Left lung (tissue), 10 donors: Measurements from ENCODE around the gene ARMC6. TPM values are rescaled to one million over a fixed set of nuclear protein-coding genes. Genes with fewer than 3 reads are reported as not detected.
"Not testable (repeated sequence)": the region's sequence is repeated elsewhere in the genome, so short reads cannot be mapped to it uniquely, and the experiment has no call there.

ENCODE experiments used
- ATAC-seq: fragments of 200-7000 bp; cut with Tn5 transposase; one replicate; pipeline ENCODE4 v1.9.1; 2020; ENCODE audit warnings: moderate library complexity
- DNase-seq, 4 donors: peaks; one replicate each; pipeline ENCODE4 v3.0.0-alpha.2; 2013 to 2020
- H3K27ac ChIP-seq, 2 donors: fragments of 200-600 bp; sonication (generic) in 1 of 2; one replicate each; pipeline versions ENCODE4 v1.5.0 to v1.8.0; 2020 to 2021
- H3K27me3 ChIP-seq, 2 donors: fragments of 200-600 bp; sonication (generic) in 1 of 2; one replicate each; pipeline versions ENCODE4 v1.5.0 to v1.8.0; 2020 to 2021
- H3K36me3 ChIP-seq, 2 donors: fragments of 200-600 bp; sonication (generic) in 1 of 2; one replicate each; pipeline versions ENCODE4 v1.5.0 to v1.8.0; 2020 to 2021
- H3K4me1 ChIP-seq, 2 donors: fragments of 200-600 bp; one replicate each; pipeline ENCODE4 v1.8.0; 2021
- H3K4me3 ChIP-seq, 2 donors: fragments of 200-600 bp; sonication (generic) in 1 of 2; one replicate each; pipeline versions ENCODE4 v1.5.0 to v1.8.0; 2020 to 2021; ENCODE audit warnings: mild to moderate bottlenecking in 1 of 2
- H3K9me3 ChIP-seq, 2 donors: fragments of 200-600 bp; sonication (generic) in 1 of 2; one replicate each; pipeline versions ENCODE4 v1.5.0 to v1.8.0; 2020 to 2021
- intact Hi-C, 2 donors: fragments of 100-400 bp; cut with DNase I; formaldehyde crosslinking; loops; one replicate each; pipeline versions ENCODE4 v1.11.2 to v1.14.2; 2022
- polyA plus RNA-seq, 6 donors: library from polyadenylated mRNA; unstranded; fragments of 120-200 nt; gene quantifications; one replicate each; pipeline ENCODE4 v1.2.1, GENCODE V29; 2013; ENCODE audit not compliant: insufficient read length in 6 of 6
- total RNA-seq, 2 donors: library from RNA; stranded (reverse); fragmentation: NEBNext Ultra II Directional; extraction: Animal tissue kit (Norgen Biotek cat#: 25700); gene quantifications; one replicate each; pipeline ENCODE4 v1.2.1, GENCODE V29; 2021
- TF ChIP-seq, protein P1 (sequence below), 2 donors: fragments of 200-600 bp; sonication (generic) in 1 of 2; IDR thresholded peaks; one replicate each; pipeline versions ENCODE4 v1.5.0 to v1.8.0; 2021; ENCODE audit warnings: antibody characterized with exemption in 2 of 2
- donor health status: DM: no; HTN: yes; CAD: no.
- donor health status: DM: no; HTN: no; CAD: no.

ARMC6 gene
- total and polyA plus RNA-seq, 8 donors, result 23.7 to 37.9 (median 34.0) TPM

DNA sequence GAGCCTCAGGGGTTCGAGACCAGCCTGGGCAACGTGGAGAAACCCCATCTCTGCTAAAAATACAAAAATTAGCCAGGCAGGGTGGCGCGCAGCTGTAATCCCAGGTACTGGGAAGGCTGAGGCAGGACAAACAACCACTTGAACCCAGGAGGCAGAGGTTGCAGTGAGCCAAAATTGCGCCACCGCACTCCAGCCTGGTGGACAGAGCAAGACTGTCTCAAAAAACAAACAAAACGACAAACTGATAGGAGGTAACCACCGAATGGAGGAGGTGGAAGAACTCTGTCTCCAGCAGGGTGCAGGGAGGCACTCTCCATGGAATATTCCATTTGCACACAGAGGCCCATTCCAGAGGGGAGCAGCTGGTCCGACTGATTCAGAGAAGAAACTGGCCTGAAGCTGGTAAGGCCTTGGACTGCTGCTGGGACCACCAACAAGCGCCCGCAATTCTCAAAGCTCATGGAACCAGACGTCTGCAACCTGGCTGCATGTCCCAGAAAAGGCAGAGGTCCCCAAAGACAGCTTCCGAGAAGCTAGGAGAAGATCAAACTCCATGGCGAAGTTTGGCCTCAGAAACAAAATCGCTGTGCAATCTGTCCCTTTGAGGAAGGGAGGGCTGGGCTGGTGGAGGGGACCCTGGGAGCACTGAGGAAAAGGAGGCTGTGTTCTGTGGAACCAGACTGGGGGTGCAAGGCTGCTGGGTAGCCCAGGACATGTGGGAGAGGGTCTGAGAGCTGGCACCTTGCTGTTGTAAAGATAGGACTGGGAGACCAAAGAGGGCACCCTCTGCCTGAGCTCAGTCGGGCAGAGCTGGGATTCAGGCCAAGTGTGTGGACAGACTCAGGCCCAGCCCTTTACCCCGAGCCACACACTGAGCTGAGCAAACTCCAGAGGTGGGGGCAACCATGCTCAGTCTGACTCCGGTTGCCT, 65.6 kb downstream of the ARMC6 start:
- intact Hi-C loops, result no loop called here
- TF ChIP-seq, protein P1, sequence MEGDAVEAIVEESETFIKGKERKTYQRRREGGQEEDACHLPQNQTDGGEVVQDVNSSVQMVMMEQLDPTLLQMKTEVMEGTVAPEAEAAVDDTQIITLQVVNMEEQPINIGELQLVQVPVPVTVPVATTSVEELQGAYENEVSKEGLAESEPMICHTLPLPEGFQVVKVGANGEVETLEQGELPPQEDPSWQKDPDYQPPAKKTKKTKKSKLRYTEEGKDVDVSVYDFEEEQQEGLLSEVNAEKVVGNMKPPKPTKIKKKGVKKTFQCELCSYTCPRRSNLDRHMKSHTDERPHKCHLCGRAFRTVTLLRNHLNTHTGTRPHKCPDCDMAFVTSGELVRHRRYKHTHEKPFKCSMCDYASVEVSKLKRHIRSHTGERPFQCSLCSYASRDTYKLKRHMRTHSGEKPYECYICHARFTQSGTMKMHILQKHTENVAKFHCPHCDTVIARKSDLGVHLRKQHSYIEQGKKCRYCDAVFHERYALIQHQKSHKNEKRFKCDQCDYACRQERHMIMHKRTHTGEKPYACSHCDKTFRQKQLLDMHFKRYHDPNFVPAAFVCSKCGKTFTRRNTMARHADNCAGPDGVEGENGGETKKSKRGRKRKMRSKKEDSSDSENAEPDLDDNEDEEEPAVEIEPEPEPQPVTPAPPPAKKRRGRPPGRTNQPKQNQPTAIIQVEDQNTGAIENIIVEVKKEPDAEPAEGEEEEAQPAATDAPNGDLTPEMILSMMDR (IDR thresholded peaks at IDR 0.05), result no peak
- Histone ChIP-seq H3K36me3 (peaks cover 0 to 19% of the 10 kb centered on the region in 2 donors), H3K9me3 (no peaks in the 10 kb centered on the region), H3K27me3 (no peaks in the 10 kb centered on the region), H3K4me1 (no peaks in the 10 kb centered on the region), H3K27ac (no peak overlapping the region), H3K4me3 (no peak overlapping the region)
- ATAC-seq (peak; percentile 59), DNase-seq (no peak)

- Histone ChIP-seq H3K36me3 (peaks cover 0 to 19% of the 10 kb centered on the region in 2 donors), H3K4me3 (no peak overlapping the region), H3K9me3 (no peaks in the 10 kb centered on the region), H3K27ac (no peak overlapping the region), H3K4me1 (no peaks in the 10 kb centered on the region), H3K27me3 (no peaks in the 10 kb centered on the region)
- TF ChIP-seq, protein P1 (IDR thresholded peaks at IDR 0.05), result no peak
- ATAC-seq, result no peak
- intact Hi-C loops, result no loop called here
- DNase-seq, result no peak
Measured at GRCh38 chr19:19101540-19101939, 68.1 kb downstream of the ARMC6 start.

DNA sequence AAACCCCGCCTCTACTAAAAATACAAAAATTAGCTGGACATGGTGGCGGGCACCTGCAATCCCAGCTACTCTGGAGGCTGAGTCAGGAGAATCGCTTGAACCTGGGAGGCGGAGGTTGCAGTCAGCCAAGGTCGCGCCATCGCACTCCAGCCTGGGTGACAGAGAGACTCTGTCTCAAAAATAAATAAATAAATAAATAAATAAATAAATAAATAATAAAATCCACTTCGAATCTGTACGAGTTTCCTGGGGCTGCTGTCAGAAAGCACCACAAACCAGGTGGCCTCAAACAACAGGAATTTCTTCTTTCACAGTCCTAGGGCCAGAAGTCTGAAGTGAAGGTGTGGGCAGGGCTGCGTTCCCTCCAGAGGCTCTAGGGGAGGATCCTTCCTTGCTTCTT, 69.2 kb downstream of the ARMC6 start:
- H3K27me3 ChIP-seq, ATAC-seq, H3K27ac ChIP-seq, intact Hi-C loops, H3K4me3 ChIP-seq, H3K9me3 ChIP-seq, H3K4me1 ChIP-seq, DNase-seq: not testable (repeated sequence)
- H3K36me3 ChIP-seq, result peaks cover 0 to 11% of the 10 kb centered on the region in 2 donors

GRCh38 chr19:19103167-19103566, 69.8 kb downstream of the ARMC6 start:
- TF ChIP-seq, protein P1 (IDR thresholded peaks at IDR 0.05), result no peak
- Histone ChIP-seq H3K27ac (no peak overlapping the region), H3K4me3 (no peak overlapping the region), H3K36me3 (peaks cover 0 to 7% of the 10 kb centered on the region in 2 donors), H3K9me3 (no peaks in the 10 kb centered on the region), H3K27me3 (no peaks in the 10 kb centered on the region), H3K4me1 (no peaks in the 10 kb centered on the region)
- intact Hi-C loops, result no loop called here
- ATAC-seq (no peak), DNase-seq (no peak)

DNA sequence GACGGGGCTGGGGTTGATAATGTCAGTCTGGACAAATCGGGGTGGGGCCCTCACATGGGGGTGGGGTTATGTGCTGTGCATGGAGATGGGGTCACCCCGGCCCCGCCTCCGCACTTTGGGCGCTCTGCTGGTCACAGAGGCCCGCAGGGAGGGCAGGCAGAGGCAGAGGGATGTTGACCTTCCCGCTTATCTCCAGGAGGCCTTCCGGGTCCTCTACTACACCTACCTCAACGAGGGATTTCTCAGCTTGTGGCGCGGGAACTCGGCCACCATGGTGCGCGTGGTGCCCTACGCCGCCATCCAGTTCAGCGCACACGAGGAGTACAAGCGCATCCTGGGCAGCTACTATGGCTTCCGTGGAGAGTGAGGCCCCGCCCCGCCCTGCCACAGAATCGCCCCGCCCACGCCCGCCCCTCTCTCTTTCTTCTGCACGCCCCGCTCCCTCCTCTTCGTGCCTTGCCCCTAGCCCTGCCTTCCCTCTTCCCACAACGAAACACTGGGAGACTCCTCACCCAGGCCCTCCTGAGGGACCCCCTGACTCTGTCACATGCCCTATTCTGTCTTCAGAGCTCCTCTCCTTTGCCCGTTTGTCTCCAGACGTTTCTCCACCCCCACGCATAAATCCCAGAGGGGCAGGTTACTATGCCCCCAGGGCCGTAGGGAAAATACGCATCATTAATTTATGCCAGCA, 72.1 kb downstream of the ARMC6 start:
- intact Hi-C loops, result no loop called here
- Histone ChIP-seq H3K4me3 (peak overlapping the region; percentile 5 to 7), H3K27ac (no peak overlapping the region), H3K9me3 (no peaks in the 10 kb centered on the region), H3K36me3 (peaks cover 0 to 6% of the 10 kb centered on the region in 2 donors), H3K27me3 (peaks cover 0 to 6% of the 10 kb centered on the region in 2 donors), H3K4me1 (peaks cover 0 to 5% of the 10 kb centered on the region in 2 donors)
- TF ChIP-seq, protein P1 (IDR thresholded peaks at IDR 0.05), result no peak
- ATAC-seq (peak; percentile 80), DNase-seq (peak in 2 of 4 donors; percentile 40 to 59)
